Measurements from ENCODE around the gene CLK2.
A peak's percentile ranks its signal among the peaks of the same experiment; 100 is the strongest.
"Not testable (repeated sequence)": the region's sequence is repeated elsewhere in the genome, so short reads cannot be mapped to it uniquely, and the experiment has no call there.

CLK2 gene

GRCh38 chr1:155242805-155243358 lies 30.4 kb downstream of the CLK2 start:
- DNase-seq (ENCODE audit: low read depth), result no peak
- no peak for TF ChIP-seq CTCF (IDR thresholded peaks at IDR 0.05; ENCODE audit: control insufficient read depth, extremely low read depth, insufficient read depth)
- H3K4me3 ChIP-seq (ENCODE audit: low read depth, low read length), result no peak overlapping the region

- TF ChIP-seq CTCF (IDR thresholded peaks at IDR 0.05; ENCODE audit: control insufficient read depth, extremely low read depth, insufficient read depth), result no peak
- no peak for DNase-seq (ENCODE audit: low read depth)
- H3K4me3 ChIP-seq (ENCODE audit: low read depth, low read length), result no peak overlapping the region
Observed at GRCh38 chr1:155241841-155242264, 31.5 kb downstream of the CLK2 start.

- TF ChIP-seq CTCF (IDR thresholded peaks at IDR 0.05; ENCODE audit: control insufficient read depth, extremely low read depth, insufficient read depth), result no peak
- DNase-seq (ENCODE audit: low read depth), result peak; percentile 89
Observed at GRCh38 chr1:155241069-155241679, 32.1 kb downstream of the CLK2 start.

GRCh38 chr1:155236451-155236850 lies 36.9 kb downstream of the CLK2 start:
- TF ChIP-seq CTCF (IDR thresholded peaks at IDR 0.05; ENCODE audit: control insufficient read depth, extremely low read depth, insufficient read depth), result no peak
- no peak for DNase-seq (ENCODE audit: low read depth)
- H3K4me3 ChIP-seq (ENCODE audit: low read depth, low read length), result no peak overlapping the region

More at GRCh38 chr1:155241069-155241679, 32.1 kb downstream of the CLK2 start:
- peak overlapping the region; percentile 47 for H3K4me3 ChIP-seq (ENCODE audit: low read depth, low read length)

- H3K4me3 ChIP-seq (ENCODE audit: low read depth, low read length); DNase-seq (ENCODE audit: low read depth): not testable (repeated sequence)
Observed at GRCh38 chr1:155235375-155235774, 37.9 kb downstream of the CLK2 start.

- not testable (repeated sequence) for H3K4me3 ChIP-seq (ENCODE audit: low read depth, low read length)
Observed at GRCh38 chr1:155233502-155233901, 39.8 kb downstream of the CLK2 start.

GRCh38 chr1:155232001-155232978 lies 41.0 kb downstream of the CLK2 start:
- not testable (repeated sequence) for DNase-seq (ENCODE audit: low read depth); H3K4me3 ChIP-seq (ENCODE audit: low read depth, low read length)

More at GRCh38 chr1:155233502-155233901, 39.8 kb downstream of the CLK2 start:
- not testable (repeated sequence) for DNase-seq (ENCODE audit: low read depth)

- H3K4me3 ChIP-seq (ENCODE audit: low read depth, low read length); DNase-seq (ENCODE audit: low read depth): not testable (repeated sequence)
Observed at GRCh38 chr1:155231302-155231701, 42.0 kb downstream of the CLK2 start.

GRCh38 chr1:155228096-155228427 lies 45.2 kb downstream of the CLK2 start:
- peak overlapping the region; percentile 89 for H3K4me3 ChIP-seq (ENCODE audit: low read depth, low read length)
- no peak for DNase-seq (ENCODE audit: low read depth)
- TF ChIP-seq CTCF (IDR thresholded peaks at IDR 0.05; ENCODE audit: control insufficient read depth, extremely low read depth, insufficient read depth), result no peak
